ENCODE data around the gene KSR1.

DNA sequence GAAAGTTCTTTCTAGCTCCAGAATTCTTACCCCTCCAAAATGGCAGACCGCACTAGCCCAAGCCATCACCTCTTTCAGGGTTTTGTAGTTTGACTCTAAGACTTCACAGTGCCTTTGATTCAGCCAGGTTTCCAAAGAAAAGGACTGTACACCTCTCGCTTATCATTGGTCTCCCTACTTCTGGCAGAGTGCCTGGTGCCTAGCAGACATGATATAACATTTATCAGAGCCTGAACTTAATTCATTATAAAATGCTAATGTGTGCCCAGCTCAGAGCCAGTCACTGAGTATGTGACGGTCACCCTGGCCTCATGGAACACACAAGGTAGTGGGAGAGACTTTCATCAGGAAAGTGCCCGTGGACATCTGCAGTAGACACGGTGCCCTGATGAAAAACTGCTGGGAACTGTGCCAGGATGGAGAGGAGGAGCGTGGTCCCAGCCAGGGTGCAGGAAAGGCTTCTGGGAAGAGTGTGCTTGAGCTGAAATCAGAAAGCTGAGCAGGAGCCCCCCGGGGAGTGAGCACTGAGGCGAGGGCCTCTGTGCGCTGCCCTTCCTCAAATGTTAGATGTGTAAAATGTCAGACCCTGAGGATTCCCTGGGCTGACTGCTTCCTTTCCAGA, 140.4 kb downstream of the KSR1 start:
- no peak for TF ChIP-seq POLR2A (IDR thresholded peaks at IDR 0.05)
- TF ChIP-seq, protein P1, sequence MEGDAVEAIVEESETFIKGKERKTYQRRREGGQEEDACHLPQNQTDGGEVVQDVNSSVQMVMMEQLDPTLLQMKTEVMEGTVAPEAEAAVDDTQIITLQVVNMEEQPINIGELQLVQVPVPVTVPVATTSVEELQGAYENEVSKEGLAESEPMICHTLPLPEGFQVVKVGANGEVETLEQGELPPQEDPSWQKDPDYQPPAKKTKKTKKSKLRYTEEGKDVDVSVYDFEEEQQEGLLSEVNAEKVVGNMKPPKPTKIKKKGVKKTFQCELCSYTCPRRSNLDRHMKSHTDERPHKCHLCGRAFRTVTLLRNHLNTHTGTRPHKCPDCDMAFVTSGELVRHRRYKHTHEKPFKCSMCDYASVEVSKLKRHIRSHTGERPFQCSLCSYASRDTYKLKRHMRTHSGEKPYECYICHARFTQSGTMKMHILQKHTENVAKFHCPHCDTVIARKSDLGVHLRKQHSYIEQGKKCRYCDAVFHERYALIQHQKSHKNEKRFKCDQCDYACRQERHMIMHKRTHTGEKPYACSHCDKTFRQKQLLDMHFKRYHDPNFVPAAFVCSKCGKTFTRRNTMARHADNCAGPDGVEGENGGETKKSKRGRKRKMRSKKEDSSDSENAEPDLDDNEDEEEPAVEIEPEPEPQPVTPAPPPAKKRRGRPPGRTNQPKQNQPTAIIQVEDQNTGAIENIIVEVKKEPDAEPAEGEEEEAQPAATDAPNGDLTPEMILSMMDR (IDR thresholded peaks at IDR 0.05): no peak
